Measurements from ENCODE around the gene SLC12A3.
"Not testable (repeated sequence)": the region's sequence is repeated elsewhere in the genome, so short reads cannot be mapped to it uniquely, and the experiment has no call there.

The SLC12A3 gene

DNA sequence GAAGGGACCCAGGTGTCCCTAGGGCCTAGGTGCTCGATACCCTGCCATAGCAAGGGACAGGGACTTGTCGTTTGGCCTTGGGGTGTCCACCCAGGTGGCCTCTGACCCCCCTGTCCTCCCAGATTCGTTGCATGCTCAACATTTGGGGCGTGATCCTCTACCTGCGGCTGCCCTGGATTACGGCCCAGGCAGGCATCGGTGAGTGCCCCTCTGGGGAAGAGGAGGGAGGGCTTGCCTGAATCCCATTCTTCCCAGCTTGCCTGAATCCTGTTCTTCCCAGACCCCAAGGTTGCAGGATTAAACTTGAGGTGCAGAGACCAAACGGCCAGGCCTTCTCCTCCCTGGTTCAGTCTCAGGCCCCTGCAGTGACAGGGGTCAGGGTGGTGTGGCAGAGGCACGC lies 3.2 kb downstream of the SLC12A3 start:
- no peak for DNase-seq (ENCODE audit: low read depth)

- not testable (repeated sequence) for DNase-seq (ENCODE audit: low read depth)
Observed at GRCh38 chr16:56868766-56869165, 3.8 kb downstream of the SLC12A3 start.

DNA sequence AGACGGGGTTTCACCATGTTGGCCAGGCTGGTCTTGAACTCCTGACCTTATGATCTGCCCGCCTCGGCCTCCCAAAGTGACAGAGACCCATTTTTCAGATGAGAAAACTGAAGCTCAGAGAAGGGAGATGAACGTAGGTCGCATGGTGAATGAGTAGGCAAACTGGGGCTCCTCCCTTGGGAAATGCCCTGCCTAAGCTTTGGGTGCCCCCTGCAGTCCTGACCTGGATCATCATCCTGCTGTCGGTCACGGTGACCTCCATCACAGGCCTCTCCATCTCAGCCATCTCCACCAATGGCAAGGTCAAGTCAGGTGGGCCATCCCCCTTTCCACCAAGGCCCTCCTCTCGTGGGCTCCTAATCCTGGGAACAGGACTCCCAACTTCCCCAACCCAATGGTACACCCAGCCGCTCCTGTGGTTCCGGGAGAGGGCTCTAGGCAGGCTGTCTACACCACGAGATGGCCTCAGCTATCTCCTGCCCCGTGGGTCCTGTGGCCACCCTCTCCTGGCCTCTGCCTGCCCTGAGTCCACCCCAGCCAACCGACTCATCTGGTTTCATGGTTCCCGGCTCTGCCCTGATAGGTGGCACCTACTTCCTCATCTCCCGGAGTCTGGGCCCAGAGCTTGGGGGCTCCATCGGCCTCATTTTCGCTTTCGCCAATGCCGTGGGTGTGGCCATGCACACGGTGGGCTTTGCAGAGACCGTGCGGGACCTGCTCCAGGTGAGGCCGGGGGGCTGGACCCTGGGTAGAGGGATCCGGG lies 4.7 kb downstream of the SLC12A3 start:
- DNase-seq (ENCODE audit: low read depth) = no peak

DNA sequence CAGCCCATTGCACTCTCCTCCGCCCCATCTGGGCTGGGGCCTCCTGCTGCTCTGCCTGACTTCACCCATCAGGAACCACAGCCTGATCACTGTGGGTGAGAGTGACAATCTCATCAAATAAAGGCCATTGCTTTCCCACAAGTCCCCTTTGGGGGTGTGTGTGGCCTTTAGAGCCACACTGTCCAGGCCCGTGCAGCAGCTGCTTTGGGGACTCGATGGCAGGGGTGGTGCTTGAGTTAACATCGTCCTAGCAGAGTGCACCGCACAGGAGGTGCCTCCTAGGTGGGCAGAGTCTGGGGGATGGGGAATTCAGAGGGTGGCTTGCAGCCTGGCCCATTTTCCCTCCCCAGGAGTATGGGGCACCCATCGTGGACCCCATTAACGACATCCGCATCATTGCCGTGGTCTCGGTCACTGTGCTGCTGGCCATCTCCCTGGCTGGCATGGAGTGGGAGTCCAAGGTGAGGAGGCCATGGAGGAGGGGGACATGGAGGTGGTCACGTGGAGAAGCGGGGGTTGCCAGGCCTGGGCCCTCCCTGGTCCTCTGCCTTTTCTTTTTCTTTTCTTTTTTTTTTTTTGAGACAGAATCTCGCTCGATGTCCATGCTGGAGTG lies 5.4 kb downstream of the SLC12A3 start:
- no peak for DNase-seq (ENCODE audit: low read depth)

- DNase-seq (ENCODE audit: low read depth) = no peak
Observed at GRCh38 chr16:56871172-56871593, 6.2 kb downstream of the SLC12A3 start.

DNA sequence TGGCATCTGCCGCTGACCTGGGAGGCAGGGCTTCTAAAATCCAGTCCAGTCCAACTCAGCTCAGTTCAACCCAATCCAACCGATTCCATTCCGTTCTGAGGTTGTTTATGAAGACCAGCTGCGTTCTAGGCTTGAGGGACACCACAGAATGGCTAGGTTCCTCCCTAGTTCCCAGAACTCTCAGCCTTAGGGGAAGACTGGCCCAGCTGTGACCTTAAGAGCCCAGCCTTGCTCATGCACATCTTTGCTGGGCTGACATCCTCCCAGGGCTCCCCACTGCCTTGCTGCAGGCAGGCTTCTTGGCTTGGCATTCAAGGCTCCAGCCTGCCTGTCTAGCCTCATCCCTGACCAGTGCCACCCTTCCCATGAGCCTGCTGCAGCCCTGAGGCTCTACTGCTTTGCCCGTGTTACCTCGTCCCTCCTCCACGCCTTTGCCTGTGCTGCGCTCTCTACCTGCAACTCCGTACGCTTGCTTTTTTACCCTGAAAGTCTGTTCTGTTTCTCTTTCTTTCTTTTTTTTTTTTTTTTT lies 7.9 kb downstream of the SLC12A3 start:
- DNase-seq (ENCODE audit: low read depth) = no peak

DNA sequence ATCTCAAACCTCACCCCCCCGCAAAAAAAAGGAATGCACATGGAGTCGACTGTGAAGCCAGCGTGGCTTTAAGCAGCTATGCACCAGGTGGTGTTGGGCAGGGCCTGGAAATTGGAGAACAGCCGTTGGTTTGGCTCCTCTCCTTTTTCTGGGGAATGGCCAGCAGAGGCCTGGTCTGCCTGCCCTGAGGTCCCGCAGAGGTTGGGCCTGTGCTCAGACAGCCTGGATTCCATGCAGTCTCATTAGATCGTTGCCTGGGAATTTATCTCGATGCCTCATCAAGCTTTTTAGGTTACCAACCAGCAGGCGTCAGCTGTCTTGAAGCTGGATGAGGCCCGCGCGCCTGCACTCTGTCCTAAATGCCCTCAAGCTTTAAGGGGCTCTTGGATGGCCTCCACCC lies 9.8 kb downstream of the SLC12A3 start:
- DNase-seq (ENCODE audit: low read depth) = no peak

DNA sequence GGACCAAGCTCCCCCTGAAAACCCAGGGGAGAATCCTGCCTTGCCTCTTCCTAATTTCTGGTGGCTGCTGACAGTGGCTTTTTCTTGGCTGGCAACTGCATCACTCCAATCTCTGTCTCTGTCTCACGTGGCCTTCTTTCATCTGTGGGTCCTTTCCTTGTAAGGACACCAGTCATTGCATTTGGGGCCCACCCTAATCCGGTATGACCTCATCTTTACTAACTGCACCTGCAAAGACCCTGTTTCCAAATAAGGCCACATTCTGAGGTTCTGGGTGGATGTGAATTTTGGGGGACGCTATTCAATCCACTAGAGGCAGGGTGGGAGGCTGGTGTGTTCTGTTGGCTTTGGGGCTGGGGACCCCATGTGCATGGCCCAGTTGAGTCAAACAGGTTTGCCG lies 11.0 kb downstream of the SLC12A3 start:
- no peak for DNase-seq (ENCODE audit: low read depth)

GRCh38 chr16:56877486-56878182 lies 12.6 kb downstream of the SLC12A3 start:
- DNase-seq (ENCODE audit: low read depth) = no peak

GRCh38 chr16:56878282-56878854 lies 13.4 kb downstream of the SLC12A3 start:
- DNase-seq (ENCODE audit: low read depth) = no peak

- no peak for DNase-seq (ENCODE audit: low read depth)
Observed at GRCh38 chr16:56879276-56879675, 14.3 kb downstream of the SLC12A3 start.

GRCh38 chr16:56880176-56880575 lies 15.2 kb downstream of the SLC12A3 start:
- no peak for DNase-seq (ENCODE audit: low read depth)

DNA sequence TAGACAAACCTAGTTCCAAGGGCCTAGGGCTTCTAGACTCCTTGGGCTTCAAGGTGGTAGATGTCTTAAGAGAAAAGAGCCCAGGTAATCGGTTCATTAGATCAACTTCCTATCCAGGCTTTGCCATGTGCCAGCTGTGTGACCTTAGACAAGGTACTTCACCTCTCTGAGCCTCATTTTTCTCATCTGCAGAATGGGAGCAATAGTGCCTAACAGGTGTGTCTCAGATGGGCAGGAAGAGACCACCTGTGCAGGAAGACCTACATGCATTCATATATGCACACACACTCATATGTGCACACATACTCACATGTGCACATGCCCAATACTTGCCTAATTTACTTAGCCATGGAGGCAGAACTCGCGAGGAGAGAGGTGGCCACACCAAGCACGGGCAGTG lies 15.7 kb downstream of the SLC12A3 start:
- DNase-seq (ENCODE audit: low read depth) = no peak

- DNase-seq (ENCODE audit: low read depth) = no peak
Observed at GRCh38 chr16:56882077-56882800, 17.2 kb downstream of the SLC12A3 start.

GRCh38 chr16:56883586-56883985 lies 18.6 kb downstream of the SLC12A3 start:
- DNase-seq (ENCODE audit: low read depth) = no peak

DNA sequence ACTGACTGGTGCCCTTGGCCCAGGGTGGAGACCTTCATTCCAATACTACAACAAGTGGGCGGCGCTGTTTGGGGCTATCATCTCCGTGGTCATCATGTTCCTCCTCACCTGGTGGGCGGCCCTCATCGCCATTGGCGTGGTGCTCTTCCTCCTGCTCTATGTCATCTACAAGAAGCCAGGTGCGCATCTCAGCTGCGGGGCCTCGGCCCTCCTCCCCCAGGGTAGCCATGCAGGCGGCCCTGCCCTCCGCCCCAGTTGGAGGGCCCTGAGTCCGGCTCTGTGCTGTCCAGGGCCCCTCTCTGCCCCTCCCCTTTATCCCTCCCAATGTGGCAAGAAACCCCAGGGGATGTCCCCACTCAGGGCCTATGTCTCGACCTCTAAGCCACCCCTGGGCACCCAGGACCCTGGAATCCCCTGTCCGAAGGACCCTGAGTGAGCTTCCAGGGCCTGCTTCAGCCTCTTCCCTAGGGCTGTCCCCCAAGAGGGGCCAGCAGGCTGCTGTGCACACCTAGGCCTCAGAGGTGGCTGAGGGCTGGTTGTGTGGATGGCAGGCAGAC lies 19.1 kb downstream of the SLC12A3 start:
- no peak for DNase-seq (ENCODE audit: low read depth)

DNA sequence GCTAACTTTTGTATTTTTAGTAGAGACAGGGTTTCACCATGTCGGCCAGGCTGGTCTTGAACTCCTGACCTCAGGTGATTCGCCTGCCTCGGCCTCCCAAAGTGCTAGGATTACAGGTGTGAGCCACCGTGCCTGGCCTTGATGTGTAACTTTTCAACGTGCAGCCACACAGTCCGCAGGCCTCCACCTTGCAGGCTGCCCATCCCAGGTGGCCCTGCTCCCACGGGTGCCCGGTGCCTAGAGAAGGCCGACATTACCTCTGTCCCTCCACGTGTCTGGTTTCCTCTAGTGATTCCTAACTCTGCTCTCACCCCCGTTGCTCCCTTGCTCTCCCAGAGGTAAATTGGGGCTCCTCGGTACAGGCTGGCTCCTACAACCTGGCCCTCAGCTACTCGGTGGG lies 19.9 kb downstream of the SLC12A3 start:
- not testable (repeated sequence) for DNase-seq (ENCODE audit: low read depth)

- DNase-seq (ENCODE audit: low read depth) = no peak
Observed at GRCh38 chr16:56885446-56886162, 20.6 kb downstream of the SLC12A3 start.

DNA sequence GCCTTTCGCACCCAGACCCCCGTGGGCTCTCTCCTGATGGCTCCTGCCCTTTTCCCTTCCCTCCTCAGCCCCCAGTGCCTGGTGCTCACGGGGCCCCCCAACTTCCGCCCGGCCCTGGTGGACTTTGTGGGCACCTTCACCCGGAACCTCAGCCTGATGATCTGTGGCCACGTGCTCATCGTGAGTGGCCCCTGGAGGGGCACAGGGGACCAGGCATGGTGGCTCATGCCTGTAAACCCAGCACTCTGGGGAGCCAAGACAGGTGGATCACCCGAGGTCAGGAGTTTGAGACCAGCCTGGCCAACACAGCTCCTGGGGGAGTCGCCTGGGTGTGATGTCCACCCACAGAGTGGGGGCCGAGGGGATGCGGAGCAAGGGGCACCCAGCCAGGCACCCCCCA lies 21.3 kb downstream of the SLC12A3 start:
- no peak for DNase-seq (ENCODE audit: low read depth)

GRCh38 chr16:56886826-56887225 lies 21.8 kb downstream of the SLC12A3 start:
- DNase-seq (ENCODE audit: low read depth) = no peak

DNA sequence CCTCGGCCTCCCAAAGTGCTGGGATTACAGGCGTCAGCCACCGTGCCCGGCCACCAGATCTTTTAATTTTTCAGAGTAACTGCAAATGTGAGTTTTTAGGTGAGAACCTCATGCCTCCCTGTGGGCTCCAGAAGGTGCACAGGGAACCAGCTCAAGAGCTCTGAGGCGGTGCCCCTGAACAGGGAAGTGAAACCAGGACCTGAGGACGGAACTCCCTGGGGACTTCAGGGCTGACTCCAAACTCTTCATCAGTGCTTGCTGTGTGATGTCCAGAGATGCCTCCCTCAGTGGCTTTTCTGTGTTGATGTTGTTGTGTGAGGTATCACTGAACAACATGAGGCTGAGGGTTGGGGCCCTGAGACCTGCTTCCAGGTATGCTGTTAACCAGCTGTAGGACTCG lies 23.8 kb downstream of the SLC12A3 start:
- no peak for DNase-seq (ENCODE audit: low read depth)
